ENCODE results near the gene GPRC6A.

The GPRC6A gene

GRCh38 chr6:116764961-116765841, 63.7 kb downstream of the GPRC6A start, which contains the start of gene FAM162B:
Gene FAM162B, minus strand, starts transcription at chr6:116765719. Its CDS starts 143 bp downstream, at chr6:116765576.
- CTCF ChIA-PET, result interaction anchor here (0.9 to 1.5 kb wide), 3 partner anchors 7 to 153 kb away, joined by 3 to 5 read pairs (median 3); no protein-coding TSS in a partner anchor
- under 1% methylated on average over 65 of the region's 89 CpGs for WGBS (ENCODE audit: insufficient coverage)
- no peak within 1 kb of the TSS for H3K27ac ChIP-seq (ENCODE audit: insufficient read depth in 1 of 2, low read depth in 1 of 2, low read length in 2 of 2, poor library complexity in 1 of 2, severe bottlenecking in 2 of 2)
- H3K36me3 ChIP-seq (ENCODE audit: control insufficient read depth in 4 of 4, insufficient read depth in 4 of 4, low read length in 3 of 4), result no peaks in the 10 kb centered on the region
- peak within 1 kb of the TSS in 6 of 7 experiments; percentile 51 to 74 (median 60) for H3K4me3 ChIP-seq (ENCODE audit: control insufficient read depth in 1 of 7, extremely low read depth in 1 of 7, insufficient read depth in 4 of 7, low read depth in 2 of 7, low read length in 6 of 7)
- H3K9me3 ChIP-seq (ENCODE audit: control extremely low read depth in 1 of 5, control insufficient read depth in 4 of 5, insufficient read depth in 2 of 5, low read depth in 1 of 5, low read length in 4 of 5), result no peaks in the 10 kb centered on the region
- POLR2A ChIA-PET, result no interaction called here
- peaks cover 0 to 14% (median 13%) of the 10 kb centered on the region in 4 experiments for H3K4me1 ChIP-seq (ENCODE audit: control extremely low read depth in 1 of 4, control insufficient read depth in 4 of 4, insufficient read depth in 4 of 4, low read length in 3 of 4)
- peak; percentile 12 to 64 (median 54) for DNase-seq
- H3K27me3 ChIP-seq (replicated peaks in 2 of 5; ENCODE audit: control insufficient read depth in 4 of 5, insufficient read depth in 5 of 5, low read length in 4 of 5), result peaks cover 9 to 71% (median 26%) of the 10 kb centered on the region in 5 experiments

GRCh38 chr6:116764629-116764960, 64.3 kb downstream of the GPRC6A start:
- Histone ChIP-seq H3K4me1 (ENCODE audit: control extremely low read depth in 1 of 4, control insufficient read depth in 4 of 4, insufficient read depth in 4 of 4, low read length in 3 of 4) (peaks cover 0 to 14% (median 13%) of the 10 kb centered on the region in 4 experiments), H3K4me3 (ENCODE audit: control insufficient read depth in 1 of 7, extremely low read depth in 1 of 7, insufficient read depth in 4 of 7, low read depth in 2 of 7, low read length in 6 of 7) (peak overlapping the region in 6 of 7 experiments; percentile 51 to 74 (median 60)), H3K27ac (ENCODE audit: insufficient read depth in 1 of 2, low read depth in 1 of 2, low read length in 2 of 2, poor library complexity in 1 of 2, severe bottlenecking in 2 of 2) (no peak overlapping the region), H3K9me3 (ENCODE audit: control extremely low read depth in 1 of 5, control insufficient read depth in 4 of 5, insufficient read depth in 2 of 5, low read depth in 1 of 5, low read length in 4 of 5) (no peaks in the 10 kb centered on the region), H3K27me3 (replicated peaks in 2 of 5; ENCODE audit: control insufficient read depth in 4 of 5, insufficient read depth in 5 of 5, low read length in 4 of 5) (peaks cover 9 to 73% (median 26%) of the 10 kb centered on the region in 5 experiments), H3K36me3 (ENCODE audit: control insufficient read depth in 4 of 4, insufficient read depth in 4 of 4, low read length in 3 of 4) (no peaks in the 10 kb centered on the region)
- DNase-seq, result no peak
- ChIA-PET POLR2A (no interaction called here), CTCF (no interaction called here)
- 56% methylated on average over 17 of the region's 19 CpGs for WGBS (ENCODE audit: insufficient coverage)

GRCh38 chr6:116763906-116764628, 64.8 kb downstream of the GPRC6A start:
- peak overlapping the region in 1 of 7 experiments; percentile 74 for H3K4me3 ChIP-seq (ENCODE audit: control insufficient read depth in 1 of 7, extremely low read depth in 1 of 7, insufficient read depth in 4 of 7, low read depth in 2 of 7, low read length in 6 of 7)
- POLR2A ChIA-PET, result no interaction called here
- H3K27me3 ChIP-seq (replicated peaks in 2 of 5; ENCODE audit: control insufficient read depth in 4 of 5, insufficient read depth in 5 of 5, low read length in 4 of 5), result peaks cover 9 to 71% (median 26%) of the 10 kb centered on the region in 5 experiments
- H3K36me3 ChIP-seq (ENCODE audit: control insufficient read depth in 4 of 4, insufficient read depth in 4 of 4, low read length in 3 of 4), result no peaks in the 10 kb centered on the region
- H3K4me1 ChIP-seq (ENCODE audit: control extremely low read depth in 1 of 4, control insufficient read depth in 4 of 4, insufficient read depth in 4 of 4, low read length in 3 of 4), result peaks cover 0 to 14% (median 13%) of the 10 kb centered on the region in 4 experiments
- no peak for DNase-seq
- H3K9me3 ChIP-seq (ENCODE audit: control extremely low read depth in 1 of 5, control insufficient read depth in 4 of 5, insufficient read depth in 2 of 5, low read depth in 1 of 5, low read length in 4 of 5), result no peaks in the 10 kb centered on the region
- no peak overlapping the region for H3K27ac ChIP-seq (ENCODE audit: insufficient read depth in 1 of 2, low read depth in 1 of 2, low read length in 2 of 2, poor library complexity in 1 of 2, severe bottlenecking in 2 of 2)
- CTCF ChIA-PET, result interaction anchor here (0.6 to 0.9 kb wide), 2 partner anchors 13 to 15 kb away, joined by 3 to 4 read pairs; no protein-coding TSS in a partner anchor
- 88% methylated on average over 7 of the region's 11 CpGs for WGBS (ENCODE audit: insufficient coverage)

- Histone ChIP-seq H3K27me3 (replicated peaks in 2 of 5; ENCODE audit: control insufficient read depth in 4 of 5, insufficient read depth in 5 of 5, low read length in 4 of 5) (peaks cover 7 to 68% (median 24%) of the 10 kb centered on the region in 5 experiments), H3K9me3 (ENCODE audit: control extremely low read depth in 1 of 5, control insufficient read depth in 4 of 5, insufficient read depth in 2 of 5, low read depth in 1 of 5, low read length in 4 of 5) (no peaks in the 10 kb centered on the region), H3K4me1 (ENCODE audit: control extremely low read depth in 1 of 4, control insufficient read depth in 4 of 4, insufficient read depth in 4 of 4, low read length in 3 of 4) (peaks cover 0 to 14% (median 13%) of the 10 kb centered on the region in 4 experiments), H3K36me3 (ENCODE audit: control insufficient read depth in 4 of 4, insufficient read depth in 4 of 4, low read length in 3 of 4) (no peaks in the 10 kb centered on the region), H3K27ac (ENCODE audit: insufficient read depth in 1 of 2, low read depth in 1 of 2, low read length in 2 of 2, poor library complexity in 1 of 2, severe bottlenecking in 2 of 2) (no peak overlapping the region), H3K4me3 (ENCODE audit: control insufficient read depth in 1 of 7, extremely low read depth in 1 of 7, insufficient read depth in 4 of 7, low read depth in 2 of 7, low read length in 6 of 7) (no peak overlapping the region)
- POLR2A ChIA-PET, result no interaction called here
- CTCF ChIA-PET, result interaction anchor here (0.9 kb wide), 1 partner anchor 16 kb away, joined by 4 read pairs; no protein-coding TSS in a partner anchor
- DNase-seq, result no peak
These were observed 65.8 kb downstream of the GPRC6A start for GRCh38 chr6:116763048-116763447.

GRCh38 chr6:116762235-116762634, 66.6 kb downstream of the GPRC6A start:
- no peak overlapping the region for H3K27ac ChIP-seq (ENCODE audit: insufficient read depth in 1 of 2, low read depth in 1 of 2, low read length in 2 of 2, poor library complexity in 1 of 2, severe bottlenecking in 2 of 2)
- DNase-seq, result no peak
- no CpG with 5 or more reads among the region's 1 CpG for WGBS (ENCODE audit: insufficient coverage)

GRCh38 chr6:116761779-116762178, 67.1 kb downstream of the GPRC6A start:
- 100% methylated on average over 1 of the region's 4 CpGs for WGBS (ENCODE audit: insufficient coverage)
- peaks cover 2 to 64% (median 22%) of the 10 kb centered on the region in 5 experiments for H3K27me3 ChIP-seq (replicated peaks in 2 of 5; ENCODE audit: control insufficient read depth in 4 of 5, insufficient read depth in 5 of 5, low read length in 4 of 5)
- POLR2A ChIA-PET, result no interaction called here

More at GRCh38 chr6:116762235-116762634, 66.6 kb downstream of the GPRC6A start:
- H3K36me3 ChIP-seq (ENCODE audit: control insufficient read depth in 4 of 4, insufficient read depth in 4 of 4, low read length in 3 of 4), result no peaks in the 10 kb centered on the region
- POLR2A ChIA-PET, result no interaction called here
- peaks cover 0 to 14% (median 13%) of the 10 kb centered on the region in 4 experiments for H3K4me1 ChIP-seq (ENCODE audit: control extremely low read depth in 1 of 4, control insufficient read depth in 4 of 4, insufficient read depth in 4 of 4, low read length in 3 of 4)
- CTCF ChIA-PET, result interaction anchor here (1.0 kb wide), 1 partner anchor 11 kb away, joined by 3 read pairs; no protein-coding TSS in a partner anchor
- H3K4me3 ChIP-seq (ENCODE audit: control insufficient read depth in 1 of 7, extremely low read depth in 1 of 7, insufficient read depth in 4 of 7, low read depth in 2 of 7, low read length in 6 of 7), result no peak overlapping the region
- H3K9me3 ChIP-seq (ENCODE audit: control extremely low read depth in 1 of 5, control insufficient read depth in 4 of 5, insufficient read depth in 2 of 5, low read depth in 1 of 5, low read length in 4 of 5), result no peaks in the 10 kb centered on the region
- H3K27me3 ChIP-seq (replicated peaks in 2 of 5; ENCODE audit: control insufficient read depth in 4 of 5, insufficient read depth in 5 of 5, low read length in 4 of 5), result peaks cover 5 to 68% (median 24%) of the 10 kb centered on the region in 5 experiments

More at GRCh38 chr6:116761779-116762178, 67.1 kb downstream of the GPRC6A start:
- Histone ChIP-seq H3K4me1 (ENCODE audit: control extremely low read depth in 1 of 4, control insufficient read depth in 4 of 4, insufficient read depth in 4 of 4, low read length in 3 of 4) (peaks cover 0 to 14% (median 13%) of the 10 kb centered on the region in 4 experiments), H3K4me3 (ENCODE audit: control insufficient read depth in 1 of 7, extremely low read depth in 1 of 7, insufficient read depth in 4 of 7, low read depth in 2 of 7, low read length in 6 of 7) (no peak overlapping the region), H3K9me3 (ENCODE audit: control extremely low read depth in 1 of 5, control insufficient read depth in 4 of 5, insufficient read depth in 2 of 5, low read depth in 1 of 5, low read length in 4 of 5) (no peaks in the 10 kb centered on the region), H3K36me3 (ENCODE audit: control insufficient read depth in 4 of 4, insufficient read depth in 4 of 4, low read length in 3 of 4) (no peaks in the 10 kb centered on the region), H3K27ac (ENCODE audit: insufficient read depth in 1 of 2, low read depth in 1 of 2, low read length in 2 of 2, poor library complexity in 1 of 2, severe bottlenecking in 2 of 2) (no peak overlapping the region)
- CTCF ChIA-PET, result interaction anchor here (1.0 kb wide), 1 partner anchor 11 kb away, joined by 3 read pairs; no protein-coding TSS in a partner anchor
- peak in 2 of 3 donors; percentile 14 to 36 for DNase-seq

Data from common myeloid progenitor, CD34-positive (primary cell).